HEK293 (cell line): ENCODE results near the gene TSPEAR.

ENCODE experiments used
- CTCF ChIA-PET: fragments of 350-600 bp; formaldehyde crosslinking; extraction: SDS; loops from one replicate; lab custom pipeline; 2021; ENCODE audit warnings: antibody characterized with exemption; lab: Yijun Ruan, JAX
- POLR2A ChIA-PET: fragments of 300-600 bp; formaldehyde crosslinking; extraction: SDS; loops from one replicate; lab custom pipeline; 2020; ENCODE audit warnings: antibody characterized with exemption, inconsistent platforms; lab: Yijun Ruan, JAX
- H3K27ac ChIP-seq: fragments of 200-500 bp; sonication (Bioruptor generic); 2 replicates; pipeline ENCODE4 v1.5.1; 2014; ENCODE audit warnings: low read depth, low read length, control low read depth, inconsistent platforms; ENCODE audit errors: extremely low read depth
- H3K36me3 ChIP-seq, 2 experiments: fragments of 200-500 bp in 1 of 2; sonication (Bioruptor generic) in 1 of 2; 1 replicate in 1 of 2; 2 replicates in 1 of 2; pipeline ENCODE4 v1.5.1; 2014 to 2017; ENCODE audit warnings: inconsistent platforms in 2 of 2, low read length in 2 of 2; ENCODE audit not compliant: control insufficient read depth in 2 of 2, insufficient read depth in 1 of 2
- H3K4me1 ChIP-seq: fragments of 200-500 bp; sonication (Bioruptor generic); 2 replicates; pipeline ENCODE4 v1.5.1; 2014; ENCODE audit warnings: mild to moderate bottlenecking, low read length, inconsistent platforms; ENCODE audit not compliant: control insufficient read depth, insufficient read depth
- H3K4me3 ChIP-seq: 2 replicates; pipeline ENCODE4 v1.5.1; 2011; ENCODE audit warnings: low read depth, mild to moderate bottlenecking, control low read depth, low read length, moderate library complexity
- H3K9me3 ChIP-seq: fragments of 200-500 bp; sonication (Bioruptor generic); 2 replicates; pipeline ENCODE4 v1.5.1; 2014; ENCODE audit warnings: low read depth, low read length, inconsistent platforms; ENCODE audit not compliant: control insufficient read depth, insufficient read depth
- CTCF ChIP-seq: fragments of 450-650 bp; formaldehyde crosslinking; IDR thresholded peaks from 2 replicates; pipeline ENCODE4 v1.5.1; 2016; ENCODE audit warnings: missing biosample characterization, missing genetic modification characterization
- EGR2 ChIP-seq: fragments of 450-650 bp; formaldehyde crosslinking; IDR thresholded peaks from 2 replicates; pipeline ENCODE4 v1.5.1; 2016; ENCODE audit warnings: low read depth, missing biosample characterization, missing genetic modification characterization
- INSM2 ChIP-seq: fragments of 450-650 bp; formaldehyde crosslinking; IDR thresholded peaks from 2 replicates; pipeline ENCODE4 v1.5.1; 2016; ENCODE audit warnings: missing biosample characterization, missing genetic modification characterization
- TCF7L2 ChIP-seq: IDR thresholded peaks from 2 replicates; pipeline ENCODE4 v1.6.1; 2011; ENCODE audit warnings: low read depth, mild to moderate bottlenecking, inconsistent platforms, low read length, moderate library complexity, borderline replicate concordance
- ZBTB49 ChIP-seq: fragments of 450-650 bp; formaldehyde crosslinking; IDR thresholded peaks from 2 replicates; pipeline ENCODE4 v1.5.1; 2016; ENCODE audit warnings: missing biosample characterization, missing genetic modification characterization, low read depth
- ZEB2 ChIP-seq: fragments of 450-650 bp; formaldehyde crosslinking; IDR thresholded peaks from 2 replicates; pipeline ENCODE4 v1.5.1; 2016; ENCODE audit warnings: missing biosample characterization, missing genetic modification characterization
- ZFHX2 ChIP-seq: fragments of 450-650 bp; formaldehyde crosslinking; conservative IDR thresholded peaks from 2 replicates; pipeline ENCODE4 v1.5.1; 2016; ENCODE audit warnings: missing biosample characterization, missing genetic modification characterization
- ZNF174 ChIP-seq: fragments of 450-650 bp; formaldehyde crosslinking; IDR thresholded peaks from 2 replicates; pipeline ENCODE4 v1.5.0; 2017; ENCODE audit warnings: missing biosample characterization, mild to moderate bottlenecking, missing genetic modification characterization
- ZNF426 ChIP-seq: fragments of 450-650 bp; formaldehyde crosslinking; IDR thresholded peaks from 2 replicates; pipeline ENCODE4 v1.5.1; 2017; ENCODE audit warnings: missing biosample characterization, missing genetic modification characterization, mild to moderate bottlenecking, inconsistent platforms, moderate library complexity
- ZNF561 ChIP-seq: fragments of 450-650 bp; IDR thresholded peaks from 2 replicates; pipeline ENCODE4 v1.5.1; 2018; ENCODE audit warnings: missing biosample characterization, missing genetic modification characterization, borderline replicate concordance
- ZNF621 ChIP-seq: fragments of 450-650 bp; formaldehyde crosslinking; IDR thresholded peaks from 2 replicates; pipeline ENCODE4 v1.5.1; 2017; ENCODE audit warnings: missing biosample characterization, missing genetic modification characterization
- ZNF664 ChIP-seq: fragments of 450-650 bp; formaldehyde crosslinking; IDR thresholded peaks from 2 replicates; pipeline ENCODE4 v1.5.1; 2016; ENCODE audit warnings: missing biosample characterization, missing genetic modification characterization
- ZNF670 ChIP-seq: fragments of 450-650 bp; formaldehyde crosslinking; IDR thresholded peaks from 2 replicates; pipeline ENCODE4 v1.5.1; 2016; ENCODE audit warnings: missing biosample characterization, missing genetic modification characterization, low read depth
- ZNF747 ChIP-seq: fragments of 450-650 bp; formaldehyde crosslinking; IDR thresholded peaks from 2 replicates; pipeline ENCODE4 v1.5.1; 2016; ENCODE audit warnings: missing biosample characterization, missing genetic modification characterization
- ZNF792 ChIP-seq: fragments of 450-650 bp; formaldehyde crosslinking; IDR thresholded peaks from 2 replicates; pipeline ENCODE4 v1.5.1; 2016; ENCODE audit warnings: missing biosample characterization, missing genetic modification characterization
- ZNF830 ChIP-seq: fragments of 450-650 bp; IDR thresholded peaks from 2 replicates; pipeline ENCODE4 v1.5.0; 2018; ENCODE audit warnings: missing biosample characterization, missing genetic modification characterization, low read depth, mild to moderate bottlenecking, moderate library complexity
- ZNF837 ChIP-seq: fragments of 450-650 bp; formaldehyde crosslinking; IDR thresholded peaks from 2 replicates; pipeline ENCODE4 v1.5.1; 2016; ENCODE audit warnings: missing biosample characterization, missing genetic modification characterization
- ZSCAN16 ChIP-seq: fragments of 450-650 bp; formaldehyde crosslinking; IDR thresholded peaks from 2 replicates; pipeline ENCODE4 v1.5.1; 2016; ENCODE audit warnings: missing biosample characterization, missing genetic modification characterization
- TF ChIP-seq, protein P1 (sequence below): fragments of 450-650 bp; formaldehyde crosslinking; IDR thresholded peaks from 2 replicates; pipeline ENCODE4 v1.5.1; 2016; ENCODE audit warnings: missing biosample characterization, missing genetic modification characterization

Gene TSPEAR

GRCh38 chr21:44510508-44511218 is 200.7 kb downstream of the TSPEAR start (continued):
- TF ChIP-seq ZBTB49 (tag by site-specific recombination) (no peak), EGR2 (tag by site-specific recombination) (peak; percentile 90), ZNF426 (tag by site-specific recombination) (peak; percentile 8; the same call in 1 of the 2 replicates), INSM2 (0 out of 2 replicates have a peak, but pooled peaks have one; percentile 20), ZFHX2 (tag by site-specific recombination) (peak; percentile 90), ZNF561 (peak; percentile 90; the same call in 1 of the 2 replicates)

DNA sequence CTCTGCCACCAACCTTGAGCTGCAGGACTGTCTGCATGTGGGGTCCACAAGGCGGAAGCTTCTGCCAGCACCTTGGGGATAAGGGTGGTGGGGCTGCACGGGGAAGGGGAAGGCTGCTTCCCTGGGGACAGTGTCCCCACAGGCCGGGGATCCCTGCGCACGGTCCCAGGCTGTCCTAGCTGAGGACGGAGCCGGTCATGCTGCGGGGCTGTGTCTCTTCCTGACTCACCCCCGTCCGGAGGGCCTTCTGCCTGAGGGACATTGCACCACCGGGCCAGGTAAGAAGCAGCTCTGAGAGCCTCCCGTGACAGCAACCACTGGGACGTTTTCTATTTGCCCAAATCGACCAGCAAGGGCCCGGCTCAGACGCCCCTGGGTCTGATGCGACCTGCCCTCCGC is 201.3 kb downstream of the TSPEAR start:
- Histone ChIP-seq H3K4me1 (no peaks in the 10 kb centered on the region; the same call in 1 of the 2 replicates), H3K36me3 (no peaks in the 10 kb centered on the region), H3K27ac (no peak overlapping the region), H3K9me3 (no peaks in the 10 kb centered on the region), H3K4me3 (no peak overlapping the region)
- POLR2A ChIA-PET = interaction anchor here (1.4 kb wide), 1 partner anchor 430 kb away, joined by 3 read pairs; the partner anchor contains the start of gene SLX9
- CTCF ChIA-PET = interaction anchor here (0.6 to 3.7 kb wide), 42 partner anchors 9 to 793 kb away, joined by 3 to 43 read pairs (median 4); partner anchors contain the start of gene UBE2G2
- TF ChIP-seq ZNF792 (tag by site-specific recombination) = no peak

DNA sequence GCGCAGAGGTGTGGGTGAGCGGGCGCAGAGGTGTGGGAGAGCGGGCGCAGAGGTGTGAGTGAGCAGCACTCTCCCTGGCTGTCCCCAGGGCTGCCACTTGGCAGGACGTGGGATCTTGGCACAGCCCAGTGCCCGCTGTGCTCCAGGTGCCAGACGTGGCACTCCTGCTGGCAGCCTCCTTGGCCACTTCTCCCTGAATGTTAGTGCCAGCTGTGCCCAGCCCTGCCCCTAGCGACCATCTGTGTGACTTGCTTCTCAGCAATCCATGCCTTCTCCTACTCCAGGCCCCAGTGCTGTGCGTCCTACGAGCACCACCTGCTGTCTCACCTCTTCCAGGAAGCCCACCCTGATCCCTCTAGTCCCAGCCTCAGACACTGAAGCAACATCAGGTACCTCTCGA is 201.8 kb downstream of the TSPEAR start:
- CTCF ChIA-PET = interaction anchor here (0.5 to 3.7 kb wide), 28 partner anchors 8 to 1055 kb away, joined by 3 to 43 read pairs (median 6); no protein-coding TSS in a partner anchor
- Histone ChIP-seq H3K4me3 (no peak overlapping the region), H3K27ac (no peak overlapping the region)
- TF ChIP-seq CTCF (tag by site-specific recombination) (peak; percentile 52), TCF7L2 (no peak)
- TF ChIP-seq, all 188 proteins: peak for 1
- POLR2A ChIA-PET = no interaction called here
- Histone ChIP-seq H3K36me3 (no peaks in the 10 kb centered on the region), H3K4me1 (no peaks in the 10 kb centered on the region; the same call in 1 of the 2 replicates), H3K9me3 (no peaks in the 10 kb centered on the region)

- no peak overlapping the region for H3K27ac ChIP-seq
- no peaks in the 10 kb centered on the region for H3K9me3 ChIP-seq
- no peak for TF ChIP-seq ZNF174 (tag by site-specific recombination)
- TF ChIP-seq ZNF747 (tag by site-specific recombination) = no peak
- TF ChIP-seq, protein P1, sequence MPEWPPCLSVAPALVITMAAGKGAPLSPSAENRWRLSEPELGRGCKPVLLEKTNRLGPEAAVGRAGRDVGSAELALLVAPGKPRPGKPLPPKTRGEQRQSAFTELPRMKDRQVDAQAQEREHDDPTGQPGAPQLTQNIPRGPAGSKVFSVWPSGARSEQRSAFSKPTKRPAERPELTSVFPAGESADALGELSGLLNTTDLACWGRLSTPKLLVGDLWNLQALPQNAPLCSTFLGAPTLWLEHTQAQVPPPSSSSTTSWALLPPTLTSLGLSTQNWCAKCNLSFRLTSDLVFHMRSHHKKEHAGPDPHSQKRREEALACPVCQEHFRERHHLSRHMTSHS (tag by site-specific recombination) = no peak
- TF ChIP-seq ZNF670 (tag by site-specific recombination) = no peak
- TF ChIP-seq ZNF837 (tag by site-specific recombination) = no peak
- TF ChIP-seq ZNF621 (tag by site-specific recombination) = no peak
- no peak for TF ChIP-seq ZNF664 (tag by site-specific recombination)
- no peak for TF ChIP-seq ZEB2 (tag by site-specific recombination)
- TF ChIP-seq ZSCAN16 = no peak
- no peak for TF ChIP-seq ZNF830 (tag by site-specific recombination)
- no peak overlapping the region for H3K4me3 ChIP-seq
- no peaks in the 10 kb centered on the region for H3K36me3 ChIP-seq
- ChIA-PET POLR2A (no interaction called here), CTCF (interaction anchor here (0.5 to 3.5 kb wide), 6 partner anchors 13 to 1056 kb away, joined by 3 to 17 read pairs (median 8); no protein-coding TSS in a partner anchor)
- H3K4me1 ChIP-seq = no peaks in the 10 kb centered on the region; the same call in 1 of the 2 replicates
These were observed 202.5 kb downstream of the TSPEAR start for GRCh38 chr21:44508711-44509445.
